K562 (cell line): ENCODE results near the gene SLC34A1. TPM values are rescaled to one million over a fixed set of nuclear protein-coding genes. Genes with fewer than 3 reads are reported as not detected.

Experiments
- ATAC-seq: fragments of 200-7000 bp; cut with Tn5 transposase; 3 replicates; pipeline ENCODE4 v1.9.1; 2020; ENCODE audit warnings: moderate library complexity
- BruUV-seq: library from RNA; stranded (reverse); fragments of 400-500 nt; replicated peaks from 2 replicates; lab custom pipeline; 2021; lab: Mats Ljungman, UMichigan
- CTCF ChIA-PET: fragments of 300-600 bp; formaldehyde crosslinking; extraction: SDS; loops from one replicate; lab custom pipeline; 2021; ENCODE audit warnings: low intra/inter-chr PET ratio; lab: Yijun Ruan, JAX
- POLR2A ChIA-PET: fragments of 300-600, 350-650 bp; sonication (Branson Sonifier 250); formaldehyde crosslinking; extraction: SDS; loops from one replicate; lab custom pipeline; 2021; ENCODE audit warnings: antibody characterized with exemption, inconsistent platforms; lab: Yijun Ruan, JAX
- DNase-seq, 4 experiments: peaks; one replicate each; pipeline versions ENCODE4 v3.0.0 to v3.0.0-alpha.2; 2011 to 2018; ENCODE audit warnings: low spot score in 3 of 4, mixed read lengths in 3 of 4; ENCODE audit errors: extremely low read depth in 1 of 4
- FAIRE-seq: peaks from 2 replicates; lab custom pipeline; 2011; peaks lifted over from hg19 to GRCh38; lab: Jason Lieb, UNC
- H2AFZ ChIP-seq: 2 replicates; pipeline ENCODE4 v1.6.0; 2011; ENCODE audit warnings: low read depth, low read length, control low read depth, inconsistent platforms
- H3K27ac ChIP-seq: fragments of 200-600 bp; 3 replicates; pipeline ENCODE4 v1.8.0; 2011; ENCODE audit warnings: low read depth, mild to moderate bottlenecking, control low read depth, inconsistent platforms, low read length, moderate library complexity, mixed read lengths; ENCODE audit errors: extremely low read depth
- H3K27me3 ChIP-seq, 2 experiments: fragments of 300-600 bp in 1 of 2; 2 replicates in 1 of 2; 3 replicates in 1 of 2; pipeline versions ENCODE4 v1.6.0 to v1.8.0; 2011; ENCODE audit warnings: inconsistent platforms in 2 of 2, low read length in 2 of 2, mild to moderate bottlenecking in 1 of 2, mixed read lengths in 1 of 2, moderate library complexity in 1 of 2; ENCODE audit not compliant: control insufficient read depth in 2 of 2, insufficient read depth in 2 of 2
- H3K36me3 ChIP-seq: fragments of 300-600 bp; 3 replicates; pipeline ENCODE4 v1.8.0; 2011; ENCODE audit warnings: mild to moderate bottlenecking, low read length, inconsistent platforms; ENCODE audit not compliant: control insufficient read depth, insufficient read depth
- H3K4me1 ChIP-seq, 2 experiments: fragments of 200-600 bp in 1 of 2; replicated peaks in 1 of 2; 2 replicates in 1 of 2; 3 replicates in 1 of 2; pipeline versions ENCODE4 v1.5.1 to v1.8.0; 2011; ENCODE audit warnings: inconsistent platforms in 2 of 2, low read length in 2 of 2, mild to moderate bottlenecking in 1 of 2, mixed read lengths in 1 of 2, moderate library complexity in 1 of 2; ENCODE audit not compliant: control insufficient read depth in 2 of 2, insufficient read depth in 2 of 2
- H3K4me2 ChIP-seq: 2 replicates; pipeline ENCODE4 v1.6.1; 2011; ENCODE audit warnings: low read length, control low read depth, inconsistent platforms, mixed read lengths; ENCODE audit not compliant: insufficient read depth
- H3K4me3 ChIP-seq: fragments of 200-600 bp; sonication (generic), shearing (Covaris generic); 2 replicates; pipeline ENCODE4 v1.5.1; 2016; ENCODE audit warnings: control low read depth, inconsistent platforms
- H3K79me2 ChIP-seq: fragments of 200-600 bp; 3 replicates; pipeline ENCODE4 v1.8.0; 2011; ENCODE audit warnings: low read length, inconsistent platforms; ENCODE audit not compliant: control insufficient read depth, insufficient read depth
- H3K9ac ChIP-seq, 2 experiments: 2 replicates each; pipeline versions ENCODE4 v1.6.0 to v1.6.1; 2011; ENCODE audit warnings: low read depth in 2 of 2, low read length in 2 of 2, control low read depth in 1 of 2, inconsistent platforms in 1 of 2, mild to moderate bottlenecking in 1 of 2, mixed read lengths in 1 of 2; ENCODE audit not compliant: insufficient read depth in 1 of 2
- H3K9me1 ChIP-seq: one replicate; pipeline ENCODE4 v1.6.0; 2011; ENCODE audit warnings: inconsistent platforms, mild to moderate bottlenecking, low read length, moderate library complexity; ENCODE audit not compliant: control insufficient read depth, insufficient read depth
- H3K9me3 ChIP-seq: replicated peaks from 2 replicates; pipeline ENCODE4 v1.5.1; 2011; ENCODE audit warnings: low read depth, low read length, inconsistent platforms; ENCODE audit not compliant: control insufficient read depth, insufficient read depth
- H4K20me1 ChIP-seq: replicated peaks from 2 replicates; pipeline ENCODE4 v1.6.1; 2011; ENCODE audit warnings: low read length, inconsistent platforms, mixed read lengths; ENCODE audit not compliant: control insufficient read depth, insufficient read depth
- BCL6 ChIP-seq: fragments of 250-450 bp; sonication (Bioruptor Pico); IDR thresholded peaks from 2 replicates; pipeline ENCODE4 v1.4.0; 2020
- CHCHD3 ChIP-seq: fragments of 250-450 bp; sonication (Bioruptor Pico); IDR thresholded peaks from 2 replicates; pipeline ENCODE4 v2.1.2; 2022; ENCODE audit warnings: mild to moderate bottlenecking
- CREB5 ChIP-seq: fragments of 250-450 bp; sonication (Bioruptor Pico); IDR thresholded peaks from 2 replicates; pipeline ENCODE4 v1.5.0; 2020; ENCODE audit warnings: mild to moderate bottlenecking
- DPF2 ChIP-seq: fragments of 450-650 bp; IDR thresholded peaks from 2 replicates; pipeline ENCODE4 v1.6.1; 2016
- ERF ChIP-seq: fragments of 450-650 bp; formaldehyde crosslinking; IDR thresholded peaks from 2 replicates; pipeline ENCODE4 v1.4.0; 2020; ENCODE audit warnings: mild to moderate bottlenecking, mixed read lengths
- GTF2A2 ChIP-seq: IDR thresholded peaks from 2 replicates; pipeline ENCODE4 v1.6.1; 2016; ENCODE audit warnings: mild to moderate bottlenecking, missing genetic modification characterization, missing compliant biosample characterization
- HDAC2 ChIP-seq: fragments of 450-650 bp; IDR thresholded peaks from 2 replicates; pipeline ENCODE4 v1.6.1; 2016; ENCODE audit warnings: mild to moderate bottlenecking
- HINFP ChIP-seq: fragments of 450-650 bp; conservative IDR thresholded peaks from 2 replicates; pipeline ENCODE4 v1.6.1; 2016; ENCODE audit warnings: missing genetic modification characterization, low read depth, mild to moderate bottlenecking, control low read depth, missing compliant biosample characterization
- KAT2B ChIP-seq: IDR thresholded peaks from one replicate; pipeline ENCODE4 v1.6.1; 2012; ENCODE audit warnings: low read depth, mild to moderate bottlenecking, control low read depth, inconsistent platforms, low read length, moderate library complexity
- KDM1A ChIP-seq, 2 experiments: fragments of 450-650 bp; IDR thresholded peaks; 2 replicates each; pipeline ENCODE4 v1.6.1; 2016; ENCODE audit warnings: mild to moderate bottlenecking in 2 of 2
- NFIX ChIP-seq: fragments of 250-450 bp; sonication (Bioruptor Pico); IDR thresholded peaks from 2 replicates; pipeline ENCODE4 v1.4.0; 2020; ENCODE audit warnings: low read depth, mild to moderate bottlenecking, moderate library complexity
- PATZ1 ChIP-seq: fragments of 250-450 bp; sonication (Bioruptor Pico); IDR thresholded peaks from 2 replicates; pipeline ENCODE4 v1.5.0; 2020; ENCODE audit warnings: mild to moderate bottlenecking, borderline replicate concordance
- ZNF217 ChIP-seq: sonication (generic); formaldehyde crosslinking; IDR thresholded peaks from 2 replicates; pipeline ENCODE4 v1.8.0; 2022; ENCODE audit warnings: mild to moderate bottlenecking, missing genetic modification reagents
- ZNF224 ChIP-seq: sonication (generic); formaldehyde crosslinking; IDR thresholded peaks from 2 replicates; pipeline ENCODE4 v1.8.0; 2022; ENCODE audit warnings: mild to moderate bottlenecking, missing genetic modification reagents
- ZNF57 ChIP-seq: fragments of 450-650 bp; formaldehyde crosslinking; IDR thresholded peaks from 2 replicates; pipeline ENCODE4 v1.4.0; 2020; ENCODE audit warnings: mild to moderate bottlenecking, moderate library complexity
- WGBS: fragments of 100-300 bp; shearing (Covaris generic); methylation state at CpG from one replicate; pipeline ENCODE4 v1.1.6; 2016; ENCODE audit warnings: low coverage, mixed read lengths; ENCODE audit not compliant: insufficient coverage; ENCODE audit errors: missing lambda C conversion rate; 5-methylcytosine and 5-hydroxymethylcytosine counted together
- in situ Hi-C: fragments of 300-500 bp; cut with MboI; formaldehyde crosslinking; loops from 4 replicates; pipeline ENCODE4 v1.15.0; 2018; ENCODE audit warnings: inconsistent platforms, mixed read lengths
- intact Hi-C: fragments of 100-400 bp; cut with micrococcal nuclease; formaldehyde crosslinking; loops from 2 replicates; pipeline ENCODE4 v1.14.2; 2022
- polyA plus RNA-seq, 8 experiments: library from polyadenylated mRNA; depleted of rRNA in 4 of 8; stranded (reverse) in 5 of 8; unstranded in 3 of 8; fragments of >200 nt; fragmentation: Nextera tagmentation in 2 of 8; fragmentation: Illumina TruSeq in 1 of 8; extraction: Ambion mirVana in 2 of 8; extraction: Trizol in 1 of 8; gene quantifications; 2 replicates each; pipeline versions ENCODE4 v1.2.1 to v1.2.3, GENCODE V29; 2011 to 2014; ENCODE audit warnings: inconsistent platforms in 1 of 8, missing spikeins in 1 of 8
- total RNA-seq, 7 experiments: library from RNA; depleted of rRNA in 6 of 7; stranded (reverse); fragments of >200 nt in 6 of 7; fragmentation: Illumina TruSeq in 2 of 7; extraction: Trizol in 2 of 7; gene quantifications; 2 replicates each; pipeline versions ENCODE4 v1.2.1 to v1.2.3, GENCODE V29; 2011 to 2021; ENCODE audit warnings: low replicate concordance in 1 of 7

Gene SLC34A1
- total and polyA plus RNA-seq, 9 of the 15 experiments (the other 6 are each of a cell fraction or from before 2014, with no cell fraction given) = not detected

GRCh38 chr5:177367981-177368868 lies 16.0 kb upstream of the SLC34A1 start:
- FAIRE-seq (peak; percentile 83), ATAC-seq (peak; percentile 14), DNase-seq (peak in 2 of 4 experiments; percentile 55 to 62)
- Histone ChIP-seq H3K9ac (peak overlapping the region; percentile 73 to 95), H2AFZ (peak overlapping the region; percentile 93), H3K9me3 (no peaks in the 10 kb centered on the region), H3K79me2 (peaks cover 24% of the 10 kb centered on the region), H4K20me1 (no peaks in the 10 kb centered on the region), H3K27me3 (no peaks in the 10 kb centered on the region), H3K4me2 (peak overlapping the region; percentile 89), H3K4me1 (peaks cover 65 to 84% of the 10 kb centered on the region in 2 experiments), H3K36me3 (peaks cover 44% of the 10 kb centered on the region; the same call in 2 of the 3 replicates), H3K9me1 (peaks cover 4% of the 10 kb centered on the region), H3K27ac (peak overlapping the region; percentile 94), H3K4me3 (peak overlapping the region; percentile 57)
- intact Hi-C loops (loop anchor here (10.0 kb wide), 1 partner anchor 253 kb away; no protein-coding TSS in a partner anchor), in situ Hi-C loops (no loop called here)
- no TSS peak for BruUV-seq
- CTCF ChIA-PET = interaction anchor here (1.1 to 2.0 kb wide), 2 partner anchors 22 to 50 kb away, joined by 4 to 6 read pairs; no protein-coding TSS in a partner anchor
- POLR2A ChIA-PET = interaction anchor here (0.5 to 2.5 kb wide), 8 partner anchors 9 to 111 kb away, joined by 3 to 18 read pairs (median 3); no protein-coding TSS in a partner anchor
- 25% methylated on average over 29 of the region's 29 CpGs for WGBS
- TF ChIP-seq ZNF224 (no peak), ZNF57 (no peak), CREB5 (CRISPR knock-in tag) (no peak), HINFP (no peak), KDM1A (IDR thresholded peaks at IDR 0.05) (peak in 1 of 2 experiments; percentile 63; a peak in 1 of 4 replicates), GTF2A2 (no peak), PATZ1 (CRISPR knock-in tag) (no peak), KAT2B (no peak), BCL6 (no peak), HDAC2 (0 out of 2 replicates have a peak, but pooled peaks have one; percentile 2), CHCHD3 (CRISPR knock-in tag) (no peak), DPF2 (no peak), NFIX (no peak), ZNF217 (CRISPR knock-in tag) (no peak), ERF (no peak)
